OCI-LY3 (cell line): ENCODE data around the gene SLC7A5.
"Not testable (repeated sequence)": the region's sequence is repeated elsewhere in the genome, so short reads cannot be mapped to it uniquely, and the experiment has no call there.

Experiments
- EZH2phosphoT487 ChIP-seq: fragments of 200-600 bp; shearing (Covaris generic); IDR thresholded peaks from 2 replicates; pipeline ENCODE4 v1.6.1; 2018; ENCODE audit warnings: antibody characterized with exemption, mixed run types, low read depth
- TF ChIP-seq, protein P1 (sequence below): fragments of 200-600, 300-600 bp; sonication (generic); IDR thresholded peaks from 2 replicates; pipeline ENCODE4 v1.5.1; 2014; ENCODE audit warnings: antibody characterized with exemption, low read length, low read depth

GRCh38 chr16:87827588-87827915, 41.8 kb downstream of the SLC7A5 start:
- TF ChIP-seq, protein P1, sequence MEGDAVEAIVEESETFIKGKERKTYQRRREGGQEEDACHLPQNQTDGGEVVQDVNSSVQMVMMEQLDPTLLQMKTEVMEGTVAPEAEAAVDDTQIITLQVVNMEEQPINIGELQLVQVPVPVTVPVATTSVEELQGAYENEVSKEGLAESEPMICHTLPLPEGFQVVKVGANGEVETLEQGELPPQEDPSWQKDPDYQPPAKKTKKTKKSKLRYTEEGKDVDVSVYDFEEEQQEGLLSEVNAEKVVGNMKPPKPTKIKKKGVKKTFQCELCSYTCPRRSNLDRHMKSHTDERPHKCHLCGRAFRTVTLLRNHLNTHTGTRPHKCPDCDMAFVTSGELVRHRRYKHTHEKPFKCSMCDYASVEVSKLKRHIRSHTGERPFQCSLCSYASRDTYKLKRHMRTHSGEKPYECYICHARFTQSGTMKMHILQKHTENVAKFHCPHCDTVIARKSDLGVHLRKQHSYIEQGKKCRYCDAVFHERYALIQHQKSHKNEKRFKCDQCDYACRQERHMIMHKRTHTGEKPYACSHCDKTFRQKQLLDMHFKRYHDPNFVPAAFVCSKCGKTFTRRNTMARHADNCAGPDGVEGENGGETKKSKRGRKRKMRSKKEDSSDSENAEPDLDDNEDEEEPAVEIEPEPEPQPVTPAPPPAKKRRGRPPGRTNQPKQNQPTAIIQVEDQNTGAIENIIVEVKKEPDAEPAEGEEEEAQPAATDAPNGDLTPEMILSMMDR = not testable (repeated sequence)
- TF ChIP-seq EZH2phosphoT487 = not testable (repeated sequence)
